Sigmoid colon (tissue), 4 donors: Measurements from ENCODE around the gene ZFHX2.

ENCODE experiments used
- CTCF ChIP-seq, 4 experiments: fragments of 450-650 bp in 3 of 4; fragments of 200-600 bp in 1 of 4; IDR thresholded peaks; one replicate each; pipeline ENCODE4 v1.5.1; 2016 to 2019; ENCODE audit warnings: antibody characterized with exemption in 4 of 4, mild to moderate bottlenecking in 3 of 4, moderate library complexity in 2 of 4
- POLR2AphosphoS5 ChIP-seq, 4 donors: sonication (generic); formaldehyde crosslinking; IDR thresholded peaks; one replicate each; pipeline ENCODE4 v1.6.1; 2017; ENCODE audit warnings: antibody characterized with exemption in 4 of 4

GRCh38 chr14:23481979-23482822 lies 69.4 kb downstream of the ZFHX2 start:
- TF ChIP-seq CTCF (IDR thresholded peaks at IDR 0.05) (no peak), POLR2AphosphoS5 (IDR thresholded peaks at IDR 0.05) (no peak)
